ENCODE measurements around the gene AGPAT2.

Gene AGPAT2

GRCh38 chr9:136686794-136687711 is at the start of gene AGPAT2 (continued):
- TF ChIP-seq ZNF585B (tag by site-specific recombination; IDR thresholded peaks at IDR 0.05), result no peak
- no peak for TF ChIP-seq ZNF138 (tag by site-specific recombination; IDR thresholded peaks at IDR 0.05; ENCODE audit: borderline replicate concordance)
- no peak for TF ChIP-seq TRIM28 (IDR thresholded peaks at IDR 0.05; ENCODE audit: borderline replicate concordance, low read length)
- no peak for TF ChIP-seq MYNN (tag by site-specific recombination; IDR thresholded peaks at IDR 0.05; ENCODE audit: borderline replicate concordance)
- no peak for TF ChIP-seq HIC1 (tag by site-specific recombination; IDR thresholded peaks at IDR 0.05)
- TF ChIP-seq ZNF175 (tag by site-specific recombination; IDR thresholded peaks at IDR 0.05), result no peak
- TF ChIP-seq ZFP37 (tag by site-specific recombination; IDR thresholded peaks at IDR 0.05), result no peak
- peak; percentile 50 for TF ChIP-seq SP2 (tag by site-specific recombination; IDR thresholded peaks at IDR 0.05)
- TF ChIP-seq ZNF513 (tag by site-specific recombination; IDR thresholded peaks at IDR 0.05), result no peak
- no peak for TF ChIP-seq OVOL3 (tag by site-specific recombination; IDR thresholded peaks at IDR 0.05)
- TF ChIP-seq ZNF571 (tag by site-specific recombination; IDR thresholded peaks at IDR 0.05), result no peak
- no peak for TF ChIP-seq ZNF184 (tag by site-specific recombination; IDR thresholded peaks at IDR 0.05)
- TF ChIP-seq ZSCAN5A (tag by site-specific recombination; IDR thresholded peaks at IDR 0.05), result peak; percentile 73; the same call in 1 of the 2 replicates
- TF ChIP-seq ZNF639 (tag by site-specific recombination; IDR thresholded peaks at IDR 0.05), result no peak
- TF ChIP-seq ZNF416 (tag by site-specific recombination; IDR thresholded peaks at IDR 0.05), result no peak
- 0 out of 2 replicates have a peak, but pooled peaks have one; percentile 39 for TF ChIP-seq KLF9 (tag by site-specific recombination; IDR thresholded peaks at IDR 0.05; ENCODE audit: low read depth)
- TF ChIP-seq ZNF223 (tag by site-specific recombination; IDR thresholded peaks at IDR 0.05), result no peak
- TF ChIP-seq ZNF155 (tag by site-specific recombination; IDR thresholded peaks at IDR 0.05), result no peak
- TF ChIP-seq SALL2 (tag by site-specific recombination; IDR thresholded peaks at IDR 0.05; ENCODE audit: borderline replicate concordance), result no peak
- TF ChIP-seq ZNF132 (tag by site-specific recombination; IDR thresholded peaks at IDR 0.05; ENCODE audit: borderline replicate concordance), result no peak
- TF ChIP-seq ZNF785 (tag by site-specific recombination; IDR thresholded peaks at IDR 0.05), result no peak
- no peak for TF ChIP-seq SCRT1 (tag by site-specific recombination; IDR thresholded peaks at IDR 0.05; ENCODE audit: borderline replicate concordance)
- no peak for TF ChIP-seq ZBTB17 (tag by site-specific recombination; IDR thresholded peaks at IDR 0.05)
- no peak for TF ChIP-seq ZBTB1 (tag by site-specific recombination; IDR thresholded peaks at IDR 0.05)
- TF ChIP-seq ZNF645 (tag by site-specific recombination; IDR thresholded peaks at IDR 0.05), result no peak
- TF ChIP-seq ZNF692 (tag by site-specific recombination; IDR thresholded peaks at IDR 0.05), result peak; percentile 73
- no peak for TF ChIP-seq ZNF549 (tag by site-specific recombination; IDR thresholded peaks at IDR 0.05)
- TF ChIP-seq ZNF768 (tag by site-specific recombination; IDR thresholded peaks at IDR 0.05), result no peak
- no peak for TF ChIP-seq RBAK (tag by site-specific recombination; IDR thresholded peaks at IDR 0.05)
- TF ChIP-seq ZBTB6 (tag by site-specific recombination; IDR thresholded peaks at IDR 0.05), result peak; percentile 78
